HepG2 (cell line): Measurements from ENCODE around the gene HSPA1B. TPM values are rescaled to one million over a fixed set of nuclear protein-coding genes. Genes with fewer than 3 reads are reported as not detected.

Experiments used
- ESRRA ChIP-seq: sonication (generic); formaldehyde crosslinking; IDR thresholded peaks from 2 replicates; pipeline ENCODE4 v1.5.1; 2020; ENCODE audit warnings: mild to moderate bottlenecking, low read depth, missing genetic modification reagents
- KLF12 ChIP-seq: sonication (generic); formaldehyde crosslinking; IDR thresholded peaks from 2 replicates; pipeline ENCODE4 v1.4.0; 2020; ENCODE audit warnings: missing genetic modification reagents, borderline replicate concordance
- SNAPC2 ChIP-seq: sonication (generic); formaldehyde crosslinking; IDR thresholded peaks from 2 replicates; pipeline ENCODE4 v1.8.1; 2022; ENCODE audit warnings: mild to moderate bottlenecking, missing genetic modification reagents
- SP140L ChIP-seq: sonication (generic); formaldehyde crosslinking; IDR thresholded peaks from 2 replicates; pipeline ENCODE4 v1.4.0; 2020; ENCODE audit warnings: missing genetic modification reagents, borderline replicate concordance
- ZBTB7A ChIP-seq: sonication (generic); formaldehyde crosslinking; IDR thresholded peaks from 2 replicates; pipeline ENCODE4 v1.8.0; 2022; ENCODE audit warnings: mild to moderate bottlenecking, missing genetic modification reagents
- ZBTB7B ChIP-seq: sonication (generic); formaldehyde crosslinking; IDR thresholded peaks from 2 replicates; pipeline ENCODE4 v1.4.0; 2020; ENCODE audit warnings: missing genetic modification reagents
- ZMYM2 ChIP-seq: sonication (generic); formaldehyde crosslinking; IDR thresholded peaks from 2 replicates; pipeline ENCODE4 v1.8.0; 2022; ENCODE audit warnings: mild to moderate bottlenecking, missing genetic modification reagents
- ZNF432 ChIP-seq: sonication (generic); formaldehyde crosslinking; IDR thresholded peaks from 2 replicates; pipeline ENCODE4 v1.5.0; 2020; ENCODE audit warnings: missing genetic modification reagents, mild to moderate bottlenecking, borderline replicate concordance
- ZNF558 ChIP-seq: sonication (generic); formaldehyde crosslinking; IDR thresholded peaks from 2 replicates; pipeline ENCODE4 v1.9.0; 2022; ENCODE audit warnings: mild to moderate bottlenecking, missing genetic modification reagents, borderline replicate concordance
- ZNF777 ChIP-seq: sonication (generic); formaldehyde crosslinking; IDR thresholded peaks from 2 replicates; pipeline ENCODE4 v1.4.0; 2020; ENCODE audit warnings: missing genetic modification reagents
- ZNF782 ChIP-seq: sonication (generic); formaldehyde crosslinking; IDR thresholded peaks from 2 replicates; pipeline ENCODE4 v1.4.0; 2020; ENCODE audit warnings: missing genetic modification reagents, mild to moderate bottlenecking, borderline replicate concordance
- ZSCAN31 ChIP-seq: sonication (generic); formaldehyde crosslinking; IDR thresholded peaks from 2 replicates; pipeline ENCODE4 v1.5.0; 2020; ENCODE audit warnings: low read depth, mild to moderate bottlenecking, missing genetic modification reagents
- polyA plus RNA-seq, 8 experiments: library from polyadenylated mRNA; depleted of rRNA in 3 of 8; stranded (reverse) in 7 of 8; unstranded in 1 of 8; fragments of >200 nt; fragmentation: Illumina TruSeq in 4 of 8; extraction: Trizol in 4 of 8; gene quantifications; 2 replicates each; pipeline versions ENCODE4 v1.2.1 to v1.2.3, GENCODE V29; 2011 to 2016; ENCODE audit warnings: low read depth in 4 of 8, missing spikeins in 1 of 8, mixed read lengths in 1 of 8; ENCODE audit not compliant: insufficient read depth in 1 of 8
- total RNA-seq, 5 experiments: library from RNA; depleted of rRNA; stranded (reverse); fragments of >200 nt; fragmentation: Illumina TruSeq; extraction: Trizol; gene quantifications; 2 replicates each; pipeline ENCODE4 v1.2.3, GENCODE V29; 2016; ENCODE audit warnings: low read depth in 1 of 5
- TF ChIP-seq, protein P1 (sequence below): sonication (generic); formaldehyde crosslinking; IDR thresholded peaks from 2 replicates; pipeline ENCODE4 v1.5.1; 2020; ENCODE audit warnings: mild to moderate bottlenecking, moderate library complexity, missing genetic modification reagents
- TF ChIP-seq, protein P2 (sequence below): sonication (generic); formaldehyde crosslinking; IDR thresholded peaks from 2 replicates; pipeline ENCODE4 v1.5.1; 2020; ENCODE audit warnings: mild to moderate bottlenecking, missing genetic modification reagents, borderline replicate concordance
- TF ChIP-seq, protein P3 (sequence below): sonication (generic); formaldehyde crosslinking; IDR thresholded peaks from 2 replicates; pipeline ENCODE4 v1.8.1; 2023; ENCODE audit warnings: missing genetic modification reagents, inconsistent platforms, borderline replicate concordance
- TF ChIP-seq, protein P4 (sequence below): sonication (generic); formaldehyde crosslinking; IDR thresholded peaks from 2 replicates; pipeline ENCODE4 v1.4.0; 2020; ENCODE audit warnings: missing genetic modification reagents
- TF ChIP-seq, protein P5 (sequence below): sonication (generic); formaldehyde crosslinking; IDR thresholded peaks from 2 replicates; pipeline ENCODE4 v1.4.0; 2020; ENCODE audit warnings: missing genetic modification reagents

Gene HSPA1B
- total and polyA plus RNA-seq, 2 of the 13 experiments (the other 11 are each of a cell fraction or from before 2014, with no cell fraction given): 26.0 to 186 TPM

DNA sequence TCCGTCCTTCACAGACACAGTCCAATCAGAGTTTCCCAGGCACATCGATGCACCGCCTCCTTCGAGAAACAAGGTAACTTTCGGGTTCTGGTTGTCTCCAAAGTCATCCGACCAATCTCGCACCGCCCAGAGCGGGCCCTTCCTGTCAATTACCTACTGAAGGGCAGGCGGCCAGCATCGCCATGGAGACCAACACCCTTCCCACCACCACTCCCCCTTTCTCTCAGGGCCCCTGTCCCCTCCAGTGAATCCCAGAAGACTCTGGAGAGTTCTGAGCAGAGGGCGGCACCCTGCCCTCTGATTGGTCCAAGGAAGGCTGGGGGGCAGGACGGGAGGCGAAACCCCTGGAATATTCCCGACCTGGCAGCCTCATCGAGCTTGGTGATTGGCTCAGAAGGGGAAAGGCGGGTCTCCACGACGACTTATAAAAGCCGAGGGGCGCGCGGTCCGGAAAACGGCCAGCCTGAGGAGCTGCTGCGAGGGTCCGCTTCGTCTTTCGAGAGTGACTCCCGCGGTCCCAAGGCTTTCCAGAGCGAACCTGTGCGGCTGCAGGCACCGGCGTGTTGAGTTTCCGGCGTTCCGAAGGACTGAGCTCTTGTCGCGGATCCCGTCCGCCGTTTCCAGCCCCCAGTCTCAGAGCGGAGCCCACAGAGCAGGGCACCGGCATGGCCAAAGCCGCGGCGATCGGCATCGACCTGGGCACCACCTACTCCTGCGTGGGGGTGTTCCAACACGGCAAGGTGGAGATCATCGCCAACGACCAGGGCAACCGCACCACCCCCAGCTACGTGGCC is at the start of gene HSPA1B (continued):
- TF ChIP-seq, protein P1, sequence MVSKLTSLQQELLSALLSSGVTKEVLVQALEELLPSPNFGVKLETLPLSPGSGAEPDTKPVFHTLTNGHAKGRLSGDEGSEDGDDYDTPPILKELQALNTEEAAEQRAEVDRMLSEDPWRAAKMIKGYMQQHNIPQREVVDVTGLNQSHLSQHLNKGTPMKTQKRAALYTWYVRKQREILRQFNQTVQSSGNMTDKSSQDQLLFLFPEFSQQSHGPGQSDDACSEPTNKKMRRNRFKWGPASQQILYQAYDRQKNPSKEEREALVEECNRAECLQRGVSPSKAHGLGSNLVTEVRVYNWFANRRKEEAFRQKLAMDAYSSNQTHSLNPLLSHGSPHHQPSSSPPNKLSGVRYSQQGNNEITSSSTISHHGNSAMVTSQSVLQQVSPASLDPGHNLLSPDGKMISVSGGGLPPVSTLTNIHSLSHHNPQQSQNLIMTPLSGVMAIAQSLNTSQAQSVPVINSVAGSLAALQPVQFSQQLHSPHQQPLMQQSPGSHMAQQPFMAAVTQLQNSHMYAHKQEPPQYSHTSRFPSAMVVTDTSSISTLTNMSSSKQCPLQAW: peak; percentile 77
- TF ChIP-seq ZBTB7A: peak; percentile 77; the same call in 1 of the 2 replicates
- no peak; the same call in 1 of the 2 replicates for TF ChIP-seq ZNF558 (CRISPR knock-in tag)
- TF ChIP-seq, protein P2, sequence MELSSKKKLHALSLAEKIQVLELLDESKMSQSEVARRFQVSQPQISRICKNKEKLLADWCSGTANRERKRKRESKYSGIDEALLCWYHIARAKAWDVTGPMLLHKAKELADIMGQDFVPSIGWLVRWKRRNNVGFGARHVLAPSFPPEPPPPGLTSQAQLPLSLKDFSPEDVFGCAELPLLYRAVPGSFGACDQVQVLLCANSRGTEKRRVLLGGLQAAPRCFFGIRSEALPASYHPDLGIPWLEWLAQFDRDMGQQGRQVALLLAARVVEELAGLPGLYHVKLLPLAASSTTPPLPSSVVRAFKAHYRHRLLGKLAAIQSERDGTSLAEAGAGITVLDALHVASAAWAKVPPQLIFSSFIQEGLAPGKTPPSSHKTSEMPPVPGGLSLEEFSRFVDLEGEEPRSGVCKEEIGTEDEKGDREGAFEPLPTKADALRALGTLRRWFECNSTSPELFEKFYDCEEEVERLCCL (CRISPR knock-in tag): no peak; the same call in 1 of the 2 replicates
- peak; percentile 57; the same call in 1 of the 2 replicates for TF ChIP-seq SP140L
- TF ChIP-seq, protein P3, sequence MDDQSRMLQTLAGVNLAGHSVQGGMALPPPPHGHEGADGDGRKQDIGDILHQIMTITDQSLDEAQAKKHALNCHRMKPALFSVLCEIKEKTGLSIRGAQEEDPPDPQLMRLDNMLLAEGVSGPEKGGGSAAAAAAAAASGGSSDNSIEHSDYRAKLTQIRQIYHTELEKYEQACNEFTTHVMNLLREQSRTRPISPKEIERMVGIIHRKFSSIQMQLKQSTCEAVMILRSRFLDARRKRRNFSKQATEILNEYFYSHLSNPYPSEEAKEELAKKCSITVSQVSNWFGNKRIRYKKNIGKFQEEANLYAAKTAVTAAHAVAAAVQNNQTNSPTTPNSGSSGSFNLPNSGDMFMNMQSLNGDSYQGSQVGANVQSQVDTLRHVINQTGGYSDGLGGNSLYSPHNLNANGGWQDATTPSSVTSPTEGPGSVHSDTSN (CRISPR knock-in tag): no peak
- no peak for TF ChIP-seq ZNF432 (CRISPR knock-in tag)
- no peak for TF ChIP-seq ZSCAN31
- no peak for TF ChIP-seq ZMYM2 (CRISPR knock-in tag)
- no peak; the same call in 1 of the 2 replicates for TF ChIP-seq ZNF782 (CRISPR knock-in tag)
- TF ChIP-seq SNAPC2: no peak
- TF ChIP-seq ZBTB7B (CRISPR knock-in tag): peak; percentile 92
- TF ChIP-seq, protein P4, sequence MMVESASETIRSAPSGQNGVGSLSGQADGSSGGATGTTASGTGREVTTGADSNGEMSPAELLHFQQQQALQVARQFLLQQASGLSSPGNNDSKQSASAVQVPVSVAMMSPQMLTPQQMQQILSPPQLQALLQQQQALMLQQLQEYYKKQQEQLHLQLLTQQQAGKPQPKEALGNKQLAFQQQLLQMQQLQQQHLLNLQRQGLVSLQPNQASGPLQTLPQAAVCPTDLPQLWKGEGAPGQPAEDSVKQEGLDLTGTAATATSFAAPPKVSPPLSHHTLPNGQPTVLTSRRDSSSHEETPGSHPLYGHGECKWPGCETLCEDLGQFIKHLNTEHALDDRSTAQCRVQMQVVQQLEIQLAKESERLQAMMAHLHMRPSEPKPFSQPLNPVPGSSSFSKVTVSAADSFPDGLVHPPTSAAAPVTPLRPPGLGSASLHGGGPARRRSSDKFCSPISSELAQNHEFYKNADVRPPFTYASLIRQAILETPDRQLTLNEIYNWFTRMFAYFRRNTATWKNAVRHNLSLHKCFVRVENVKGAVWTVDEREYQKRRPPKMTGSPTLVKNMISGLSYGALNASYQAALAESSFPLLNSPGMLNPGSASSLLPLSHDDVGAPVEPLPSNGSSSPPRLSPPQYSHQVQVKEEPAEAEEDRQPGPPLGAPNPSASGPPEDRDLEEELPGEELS (CRISPR knock-in tag): no peak
- no peak for TF ChIP-seq ESRRA (CRISPR knock-in tag)
- TF ChIP-seq, protein P5, sequence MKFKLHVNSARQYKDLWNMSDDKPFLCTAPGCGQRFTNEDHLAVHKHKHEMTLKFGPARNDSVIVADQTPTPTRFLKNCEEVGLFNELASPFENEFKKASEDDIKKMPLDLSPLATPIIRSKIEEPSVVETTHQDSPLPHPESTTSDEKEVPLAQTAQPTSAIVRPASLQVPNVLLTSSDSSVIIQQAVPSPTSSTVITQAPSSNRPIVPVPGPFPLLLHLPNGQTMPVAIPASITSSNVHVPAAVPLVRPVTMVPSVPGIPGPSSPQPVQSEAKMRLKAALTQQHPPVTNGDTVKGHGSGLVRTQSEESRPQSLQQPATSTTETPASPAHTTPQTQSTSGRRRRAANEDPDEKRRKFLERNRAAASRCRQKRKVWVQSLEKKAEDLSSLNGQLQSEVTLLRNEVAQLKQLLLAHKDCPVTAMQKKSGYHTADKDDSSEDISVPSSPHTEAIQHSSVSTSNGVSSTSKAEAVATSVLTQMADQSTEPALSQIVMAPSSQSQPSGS (CRISPR knock-in tag): peak; percentile 71
- no peak; the same call in 1 of the 2 replicates for TF ChIP-seq KLF12 (CRISPR knock-in tag)
- TF ChIP-seq ZNF777: no peak
